Smooth muscle cell of the pulmonary artery (primary cell): ENCODE measurements around the gene MYEOV. TPM values are rescaled to one million over a fixed set of nuclear protein-coding genes. Genes with fewer than 3 reads are reported as not detected.

Experiments used
- total RNA-seq: library from RNA; depleted of rRNA; stranded (reverse); fragments of >200 nt; gene quantifications from 2 replicates; pipeline ENCODE4 v1.2.3, GENCODE V29; 2014

Gene MYEOV
- total RNA-seq = 1.2 TPM in 2 replicates

GRCh38 chr11:69293819-69294505, at the start of gene MYEOV:
TSS of gene MYEOV (plus strand) at chr11:69294155. CDS start at chr11:69295355, 1,200 bp downstream.

Other genes with a start within 250 kb of the MYEOV start
- 10.9 and 12.8 TPM in 2 replicates for gene TPCN2, start 245.2 kb upstream of the MYEOV start, total RNA-seq
- gene SMIM38, start 138.2 kb upstream of the MYEOV start, total RNA-seq = 0.50 and 0.72 TPM in 2 replicates
- gene LINC01488, start 187.5 kb downstream of the MYEOV start, total RNA-seq = not detected in 2 replicates